HG02885 (cell line): ENCODE data around the gene SH2D3A.
"Not testable (repeated sequence)": the region's sequence is repeated elsewhere in the genome, so short reads cannot be mapped to it uniquely, and the experiment has no call there.

ENCODE experiments used
- ATAC-seq: cut with Tn5 transposase; IDR thresholded peaks from one replicate; pipeline ENCODE4 v1.9.1; 2021; ENCODE audit warnings: mild to moderate bottlenecking; ENCODE audit not compliant: unreplicated experiment, poor library complexity

The SH2D3A gene

GRCh38 chr19:6790194-6791128 lies 23.2 kb upstream of the SH2D3A start:
- ATAC-seq, result no peak

DNA sequence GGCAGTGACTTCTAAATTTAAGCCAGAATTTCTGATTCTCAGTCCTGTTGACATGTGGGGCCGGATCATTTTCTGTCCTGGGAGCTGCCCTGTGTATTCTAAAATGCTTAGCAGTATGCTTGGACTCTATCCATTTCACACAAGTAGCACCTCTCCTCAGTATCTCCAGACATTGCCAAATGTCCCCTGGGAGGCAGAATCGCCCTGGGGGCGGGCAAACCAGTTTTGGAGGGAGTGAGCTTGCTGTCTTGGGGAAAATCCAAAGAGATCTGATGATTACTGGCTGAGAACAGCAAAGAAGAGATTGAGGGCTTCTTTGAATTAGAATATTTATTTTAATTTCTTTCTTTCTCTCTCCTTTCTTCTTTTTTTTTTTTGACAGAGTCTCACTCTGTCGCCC lies 21.7 kb upstream of the SH2D3A start:
- ATAC-seq, result no peak

GRCh38 chr19:6787393-6787792 lies 20.2 kb upstream of the SH2D3A start:
- no peak for ATAC-seq

DNA sequence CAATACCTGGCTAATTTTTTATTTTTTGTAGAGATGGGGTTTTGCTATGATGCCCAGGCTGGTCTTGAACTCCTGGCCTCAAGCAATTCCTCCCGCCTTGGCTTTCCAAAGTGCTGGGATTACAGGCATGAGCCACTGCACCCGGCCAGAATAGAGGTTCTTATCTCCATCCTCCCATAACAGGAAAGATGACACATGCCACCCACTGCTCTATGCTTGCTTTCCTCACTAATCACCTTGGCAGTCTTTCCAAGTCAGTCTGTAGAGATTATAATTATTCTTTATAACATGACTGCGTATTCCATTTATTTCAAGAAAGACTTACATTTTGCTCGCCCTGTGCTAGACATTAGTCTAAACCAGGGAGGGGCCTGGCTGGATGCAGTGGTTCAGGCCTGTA lies 12.0 kb upstream of the SH2D3A start:
- no peak for ATAC-seq

DNA sequence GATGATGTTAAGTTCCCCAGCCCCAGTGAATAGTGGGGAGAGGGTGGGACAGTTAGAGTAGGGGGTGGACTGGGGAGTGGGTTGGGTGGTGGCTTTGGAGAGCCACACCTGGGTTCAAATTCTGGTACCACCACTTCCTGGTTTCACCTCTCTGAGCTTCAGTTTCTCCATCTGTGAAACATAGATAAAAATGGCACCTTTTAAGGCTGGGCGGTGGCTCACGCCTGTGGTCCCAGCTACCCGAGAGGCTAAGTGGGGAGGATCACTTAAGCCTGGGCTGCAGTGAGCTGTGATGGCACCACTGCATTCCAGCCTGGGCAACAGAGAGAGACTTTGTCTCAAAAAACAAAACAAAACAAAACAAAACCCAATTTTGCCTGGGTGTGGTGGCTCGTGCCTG lies 11.2 kb upstream of the SH2D3A start:
- no peak for ATAC-seq

DNA sequence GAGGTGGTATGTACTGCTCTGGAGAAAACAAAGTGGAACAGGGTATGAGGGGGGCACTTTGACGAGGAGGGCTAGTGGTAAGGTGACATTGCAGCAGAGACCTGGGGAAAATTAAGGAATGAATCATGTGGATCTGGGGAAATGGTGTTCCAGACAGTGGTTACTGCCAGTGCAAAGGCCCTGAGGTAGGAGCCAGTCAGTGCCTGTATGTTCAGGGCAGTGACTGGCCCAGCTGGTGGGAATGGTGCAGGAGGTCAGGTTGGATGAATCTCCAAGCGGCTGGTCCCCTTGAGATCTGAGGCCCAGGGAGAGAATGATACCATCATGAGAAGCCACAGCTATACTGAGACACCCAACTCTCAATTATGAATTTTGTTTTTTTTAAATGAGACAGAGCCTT lies 10.2 kb upstream of the SH2D3A start:
- ATAC-seq, result no peak

DNA sequence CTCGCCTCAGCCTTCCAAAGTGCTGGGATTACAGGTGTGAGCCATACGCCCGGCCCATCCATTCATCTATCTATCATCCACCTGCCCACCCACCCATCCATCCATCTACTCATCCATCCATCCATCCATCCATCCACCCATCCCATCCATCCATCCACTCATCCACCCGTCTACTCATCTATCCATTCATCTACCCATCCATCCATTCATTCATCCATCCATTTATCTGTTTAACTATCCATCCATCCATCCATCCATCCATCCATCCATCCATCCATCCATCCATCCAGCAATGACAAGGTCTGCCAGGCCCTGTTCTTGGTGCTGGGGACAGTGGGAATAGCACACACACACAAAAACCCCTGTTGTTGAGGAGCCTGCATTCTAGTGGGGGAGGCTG lies 9.8 kb upstream of the SH2D3A start:
- no peak for ATAC-seq

GRCh38 chr19:6776045-6776444 lies 8.8 kb upstream of the SH2D3A start:
- ATAC-seq, result not testable (repeated sequence)

DNA sequence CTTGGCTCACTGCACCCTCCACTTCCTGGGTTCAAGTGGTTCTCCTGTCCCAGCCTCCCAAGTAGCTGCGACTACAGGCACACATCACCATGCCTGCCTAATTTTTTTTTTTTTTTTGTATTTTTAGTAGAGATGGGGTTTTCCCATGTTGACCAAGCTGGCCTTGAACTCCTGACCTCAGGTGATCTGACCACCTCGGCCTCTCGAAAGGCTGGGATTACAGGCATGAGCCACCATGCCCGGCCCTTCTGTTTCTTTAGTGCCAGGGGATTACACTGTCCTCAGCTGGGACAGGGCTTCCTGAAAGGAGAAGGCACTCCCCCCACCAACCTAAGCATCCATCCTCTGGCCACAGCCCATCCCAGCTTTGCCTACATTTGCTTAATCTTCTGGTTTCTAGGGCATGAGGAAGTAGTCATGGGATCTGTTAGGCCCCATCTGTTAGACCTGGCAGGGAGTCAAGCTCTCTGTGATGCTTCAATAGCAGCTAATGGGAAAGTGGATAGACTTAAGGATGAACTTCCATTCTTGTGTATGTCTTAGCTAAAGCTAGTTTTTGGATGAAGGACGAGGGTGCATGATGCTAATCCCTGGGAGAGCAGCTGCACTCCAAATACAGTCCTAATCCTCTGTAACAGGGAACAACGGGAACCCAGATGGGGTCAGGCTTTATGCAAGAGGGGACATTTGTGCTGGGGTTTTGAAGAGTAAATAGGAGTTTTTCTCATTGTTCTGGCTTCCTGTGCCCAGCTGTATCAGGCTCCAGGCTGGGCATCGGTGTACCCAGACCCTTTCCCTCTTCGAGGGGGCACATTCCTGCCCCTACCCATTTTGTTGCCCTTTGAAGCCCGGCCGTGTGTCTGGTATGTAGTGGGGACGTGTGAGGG lies 7.8 kb upstream of the SH2D3A start:
- ATAC-seq, result no peak

DNA sequence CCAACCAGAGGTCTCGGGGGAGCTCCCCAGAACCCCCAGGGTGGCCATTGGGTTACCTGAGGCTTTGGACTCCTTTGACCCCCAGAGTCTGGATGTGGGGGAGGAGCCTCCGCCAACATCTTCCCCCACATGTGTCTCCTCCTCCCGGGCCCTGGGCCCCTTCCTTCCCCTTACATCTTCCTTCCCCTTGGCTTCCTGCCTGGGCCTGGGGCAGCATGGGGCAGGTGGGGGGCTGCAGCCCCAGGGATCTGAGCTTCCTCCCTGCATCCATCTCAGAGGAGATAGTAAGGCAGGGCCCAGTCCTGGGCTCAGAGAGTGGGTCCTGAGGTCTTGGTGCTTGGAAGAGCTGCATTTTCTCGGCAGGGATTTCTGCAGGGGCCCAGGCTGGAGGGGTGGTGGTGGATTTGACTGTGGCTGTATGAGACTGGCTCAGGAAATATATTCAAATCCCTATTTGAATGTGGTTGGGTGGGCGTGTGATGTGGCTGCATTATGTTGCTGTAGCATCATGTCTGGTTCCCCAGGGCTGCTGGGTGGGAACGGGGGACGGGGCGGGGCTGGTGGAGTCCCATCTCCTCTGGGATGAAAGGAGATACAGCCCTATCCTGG lies 6.2 kb upstream of the SH2D3A start:
- peak; percentile 30 for ATAC-seq

DNA sequence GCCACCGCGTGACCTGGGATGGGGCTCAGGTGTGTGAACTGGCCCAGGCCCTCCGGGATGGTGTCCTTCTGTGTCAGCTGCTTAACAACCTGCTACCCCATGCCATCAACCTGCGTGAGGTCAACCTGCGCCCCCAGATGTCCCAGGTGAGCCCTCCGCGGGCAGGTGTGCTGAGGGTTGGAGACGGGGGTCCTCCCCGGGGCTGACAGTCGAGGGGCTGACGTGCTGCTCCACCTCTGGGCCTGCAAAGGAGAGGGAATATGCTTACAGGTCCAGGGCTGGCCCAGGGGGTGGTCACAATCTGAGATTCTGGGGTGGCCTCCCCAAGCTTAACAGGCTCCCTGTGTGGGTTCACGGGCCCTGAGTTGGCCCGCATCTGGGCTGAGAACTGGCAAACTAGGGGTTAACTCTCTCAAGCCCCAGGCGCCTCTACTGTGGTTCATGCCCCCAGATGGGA lies 5.7 kb upstream of the SH2D3A start:
- ATAC-seq, result peak; percentile 6

- ATAC-seq, result peak; percentile 50
These were observed 5.0 kb upstream of the SH2D3A start, which contains the start of gene VAV1 for GRCh38 chr19:6772028-6772865. VAV1 (plus strand) TSS chr19:6772708; CDS start chr19:6772808, 100 bp downstream.

- ATAC-seq, result not testable (repeated sequence)
These were observed 4.4 kb upstream of the SH2D3A start for GRCh38 chr19:6771648-6772027.

DNA sequence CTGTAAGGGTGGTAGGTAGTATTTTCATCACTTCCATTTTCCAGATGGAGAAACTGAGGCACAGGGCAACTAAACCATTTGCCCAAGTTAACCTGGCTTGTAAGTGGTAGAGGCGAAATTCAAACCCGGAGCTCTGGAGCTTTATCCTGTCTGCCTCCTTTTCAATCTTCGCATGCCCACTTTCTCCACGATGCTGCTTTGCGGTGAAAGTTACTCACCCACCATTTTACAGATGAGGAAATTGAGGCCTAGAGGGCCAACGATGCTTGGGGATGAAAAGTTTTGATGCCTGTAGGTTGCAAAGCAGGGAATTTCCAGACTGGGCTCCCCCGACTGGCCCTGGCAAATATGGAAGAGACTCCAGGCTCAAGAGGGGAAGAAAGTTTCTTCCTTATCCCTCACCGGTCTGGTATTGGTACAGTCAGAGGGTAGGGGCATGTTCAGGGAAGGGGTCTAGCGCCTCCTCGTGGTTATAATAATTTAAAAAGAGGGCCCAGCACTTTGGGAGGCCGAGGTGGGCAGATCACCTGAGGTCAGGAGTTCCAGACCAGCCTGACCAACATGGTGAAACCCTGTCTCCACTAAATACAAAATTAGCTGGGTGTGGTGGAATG lies 1.9 kb upstream of the SH2D3A start:
- no peak for ATAC-seq

DNA sequence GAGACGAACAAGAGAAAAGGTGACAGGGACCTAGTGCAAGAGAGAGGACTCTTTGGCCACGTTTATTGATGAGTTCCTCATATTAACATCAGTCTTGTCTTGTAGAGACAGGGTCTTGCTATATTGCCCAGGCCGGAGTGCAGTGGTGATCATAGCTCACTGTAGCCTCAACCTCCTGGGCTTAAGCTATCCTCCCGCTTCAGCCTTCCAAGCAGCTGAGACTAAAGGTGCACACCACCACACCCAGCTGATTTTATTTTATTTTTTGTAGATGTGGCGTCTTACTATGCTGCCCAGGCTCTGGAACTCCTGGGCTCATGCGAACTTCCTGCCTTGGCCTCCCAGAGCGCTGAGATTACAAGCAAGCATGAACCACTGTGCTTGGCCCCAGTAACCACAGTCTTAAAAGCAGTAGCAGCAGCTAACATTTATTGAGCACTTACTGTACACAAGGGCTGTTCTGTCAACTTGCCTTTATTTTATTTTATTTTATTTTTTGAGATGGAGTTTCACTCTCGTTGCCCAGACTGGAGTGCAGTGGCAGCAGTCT lies 1.1 kb upstream of the SH2D3A start:
- ATAC-seq, result no peak

DNA sequence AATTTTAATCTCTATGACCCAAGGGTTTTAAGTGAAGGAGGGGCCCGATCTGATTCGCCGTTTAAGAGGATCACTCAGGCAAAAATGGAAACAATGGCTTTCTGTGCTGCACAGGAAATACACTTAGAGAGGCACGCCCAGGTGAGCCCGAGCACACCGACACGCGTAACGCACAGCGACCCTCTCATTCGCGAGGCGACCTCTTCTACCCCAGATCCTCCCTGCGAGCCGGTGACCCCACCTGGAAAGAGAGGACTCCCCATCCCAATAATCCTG lies 216 bp downstream of the SH2D3A start:
- ATAC-seq, result peak; percentile 26

DNA sequence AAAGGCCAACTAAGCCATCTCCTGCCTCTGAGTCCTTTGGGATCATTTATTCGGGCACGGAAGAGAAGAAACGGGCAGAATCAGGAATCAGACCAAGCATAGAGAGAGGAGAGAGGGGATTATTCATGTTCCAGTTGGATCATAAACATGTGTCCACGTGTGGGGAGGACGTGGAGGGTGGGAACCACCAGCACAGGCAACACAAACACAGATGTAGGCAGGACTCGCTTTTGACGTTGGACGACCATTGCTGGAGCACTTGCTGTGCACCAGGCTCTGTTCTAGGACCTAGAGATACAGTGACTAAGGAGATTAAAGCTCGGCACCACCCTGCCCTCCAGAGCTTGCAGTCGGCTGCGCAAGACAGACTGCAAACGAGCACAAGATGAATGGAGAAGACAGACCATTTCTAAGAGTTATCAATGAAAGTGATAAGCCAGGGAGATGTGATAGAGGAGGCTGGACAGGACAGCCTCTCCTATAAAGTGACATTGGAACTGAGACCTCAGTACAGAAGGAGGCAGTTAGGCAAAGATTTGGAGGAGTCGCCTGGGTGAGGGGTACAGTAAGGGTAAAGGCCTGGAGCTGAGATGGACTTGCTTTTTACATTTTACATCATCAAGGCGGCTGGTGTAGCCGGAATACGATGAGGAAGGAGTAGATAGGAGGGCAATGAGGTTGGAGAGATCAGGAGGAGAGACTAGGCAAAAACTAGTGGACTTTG lies 716 bp downstream of the SH2D3A start:
- no peak for ATAC-seq

DNA sequence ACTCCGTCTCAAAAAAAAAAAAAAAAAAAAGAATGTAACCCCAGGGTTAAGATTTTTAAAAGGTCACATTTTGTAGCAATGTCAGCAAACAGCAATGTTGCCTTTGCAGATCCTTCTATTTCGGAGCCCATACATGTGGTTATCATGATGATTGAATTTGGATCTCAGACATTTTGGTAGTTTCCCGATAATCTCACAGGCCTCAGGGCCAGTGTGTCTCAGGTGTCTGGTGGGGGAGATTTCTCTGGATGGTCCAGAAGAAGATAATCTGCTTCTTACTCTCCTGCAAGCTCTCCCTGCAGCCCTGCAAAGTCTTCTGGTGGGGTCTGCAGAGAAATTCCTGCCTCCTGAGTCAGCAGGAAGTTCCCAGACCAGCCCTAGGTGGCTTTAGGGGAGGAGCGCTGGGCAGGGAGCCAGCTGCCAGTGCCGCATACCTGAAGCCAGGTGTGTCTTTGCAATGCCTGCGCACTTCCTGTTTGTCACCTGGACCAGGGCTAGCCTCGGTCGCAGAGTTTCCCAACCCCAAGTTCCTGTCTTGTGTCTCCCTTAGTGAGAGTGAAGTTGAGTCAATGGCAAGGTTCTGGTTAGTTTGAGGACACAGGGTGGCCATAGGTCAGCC lies 1.4 kb downstream of the SH2D3A start:
- no peak for ATAC-seq
